Thoracic aorta (tissue), 2 donors: ENCODE data around the gene CATSPERZ. TPM values are rescaled to one million over a fixed set of nuclear protein-coding genes. Genes with fewer than 3 reads are reported as not detected.
A peak's percentile ranks its signal among the peaks of the same experiment; 100 is the strongest.

Experiments used
- ATAC-seq: fragments of 150-250 bp; one replicate; pipeline ENCODE4 v1.8.0; 2017; ENCODE audit warnings: low read depth; ENCODE audit not compliant: insufficient number of reproducible peaks, low FRiP score
- DNase-seq: peaks from one replicate; pipeline ENCODE4 v3.0.0-alpha.2; 2020; ENCODE audit warnings: low spot score
- H3K27ac ChIP-seq, 2 donors: fragments of 200-600 bp; sonication (generic); 1 replicate in 1 of 2; 2 replicates in 1 of 2; pipeline ENCODE4 v1.5.1; 2016; ENCODE audit warnings: mild to moderate bottlenecking in 2 of 2, moderate library complexity in 2 of 2
- H3K27me3 ChIP-seq: fragments of 200-600 bp; sonication (generic); replicated peaks from 2 replicates; pipeline ENCODE4 v1.6.0; 2016; ENCODE audit warnings: mild to moderate bottlenecking; ENCODE audit not compliant: insufficient read depth
- H3K36me3 ChIP-seq: fragments of 200-600 bp; sonication (generic); one replicate; pipeline ENCODE4 v1.5.1; 2016
- H3K4me1 ChIP-seq, 2 donors: fragments of 200-600 bp; sonication (generic); 1 replicate in 1 of 2; 2 replicates in 1 of 2; pipeline versions ENCODE4 v1.5.1 to v1.6.0; 2016; ENCODE audit warnings: low read depth in 2 of 2, mild to moderate bottlenecking in 1 of 2; ENCODE audit not compliant: control insufficient read depth in 1 of 2
- H3K4me3 ChIP-seq: fragments of 200-600 bp; sonication (generic); 2 replicates; pipeline ENCODE4 v1.5.1; 2016; ENCODE audit warnings: mild to moderate bottlenecking
- H3K9me3 ChIP-seq: fragments of 200-600 bp; sonication (generic); 2 replicates; pipeline ENCODE4 v1.5.1; 2016
- CTCF ChIP-seq: fragments of 200-600 bp; sonication (generic); IDR thresholded peaks from one replicate; pipeline ENCODE4 v1.5.1; 2019; ENCODE audit warnings: antibody characterized with exemption
- total RNA-seq, 2 donors: library from RNA; depleted of rRNA; stranded (reverse); fragments of >200 nt; gene quantifications; one replicate each; pipeline versions ENCODE4 v1.1.0 to v1.2.3, GENCODE V29; 2016

CATSPERZ gene
- total RNA-seq, 2 donors from 2014 or later, result not detected

GRCh38 chr11:64252003-64252872, 47.9 kb upstream of the CATSPERZ start:
- peaks cover 19 to 37% of the 10 kb centered on the region in 2 donors for H3K4me1 ChIP-seq
- DNase-seq (no peak), ATAC-seq (no peak)
- no peaks in the 10 kb centered on the region for H3K9me3 ChIP-seq
- peaks cover 16% of the 10 kb centered on the region for H3K36me3 ChIP-seq
- TF ChIP-seq CTCF, result peak; percentile 16
- peak overlapping the region; percentile 61 to 63 for H3K27ac ChIP-seq
- no peaks in the 10 kb centered on the region for H3K27me3 ChIP-seq
- peak overlapping the region; percentile 82 for H3K4me3 ChIP-seq

- no peaks in the 10 kb centered on the region for H3K27me3 ChIP-seq
- peaks cover 17% of the 10 kb centered on the region for H3K36me3 ChIP-seq
- ATAC-seq, result no peak
- H3K27ac ChIP-seq, result peak overlapping the region in 1 of 2 donors; percentile 61
- H3K9me3 ChIP-seq, result no peaks in the 10 kb centered on the region
- peak overlapping the region; percentile 82 for H3K4me3 ChIP-seq
- H3K4me1 ChIP-seq, result peaks cover 19 to 31% of the 10 kb centered on the region in 2 donors
- no peak for DNase-seq
- no peak for TF ChIP-seq CTCF
Observed at GRCh38 chr11:64253043-64253442, 47.1 kb upstream of the CATSPERZ start.

GRCh38 chr11:64253481-64253880, 46.7 kb upstream of the CATSPERZ start:
- Histone ChIP-seq H3K27me3 (no peaks in the 10 kb centered on the region), H3K4me3 (no peak overlapping the region), H3K4me1 (peaks cover 19 to 31% of the 10 kb centered on the region in 2 donors), H3K9me3 (no peaks in the 10 kb centered on the region), H3K36me3 (peaks cover 21% of the 10 kb centered on the region), H3K27ac (peak overlapping the region in 1 of 2 donors; percentile 61)
- TF ChIP-seq CTCF, result no peak
- no peak for ATAC-seq
- no peak for DNase-seq

- Histone ChIP-seq H3K4me1 (peaks cover 19 to 31% of the 10 kb centered on the region in 2 donors), H3K9me3 (no peaks in the 10 kb centered on the region), H3K27ac (no peak overlapping the region), H3K27me3 (no peaks in the 10 kb centered on the region), H3K4me3 (no peak overlapping the region), H3K36me3 (peaks cover 28% of the 10 kb centered on the region)
- DNase-seq, result no peak
- TF ChIP-seq CTCF, result no peak
- ATAC-seq, result no peak
Observed at GRCh38 chr11:64254326-64254725, 45.8 kb upstream of the CATSPERZ start.

- ATAC-seq (no peak), DNase-seq (no peak)
- TF ChIP-seq CTCF, result no peak
- Histone ChIP-seq H3K27me3 (no peaks in the 10 kb centered on the region), H3K4me3 (no peak overlapping the region), H3K9me3 (no peaks in the 10 kb centered on the region), H3K27ac (no peak overlapping the region), H3K4me1 (peaks cover 19 to 30% of the 10 kb centered on the region in 2 donors), H3K36me3 (peaks cover 35% of the 10 kb centered on the region)
Observed at GRCh38 chr11:64255135-64256128, 44.7 kb upstream of the CATSPERZ start.
